HepG2 (cell line): ENCODE results near the gene TMUB1. TPM values are rescaled to one million over a fixed set of nuclear protein-coding genes. Genes with fewer than 3 reads are reported as not detected.

Experiments used
- ARID2 ChIP-seq: sonication (generic); formaldehyde crosslinking; IDR thresholded peaks from 2 replicates; pipeline ENCODE4 v1.8.1; 2022; ENCODE audit warnings: mild to moderate bottlenecking, missing genetic modification reagents, borderline replicate concordance
- CBFB ChIP-seq: sonication (generic); formaldehyde crosslinking; IDR thresholded peaks from 2 replicates; pipeline ENCODE4 v1.4.0; 2020; ENCODE audit warnings: missing genetic modification reagents
- FOXA3 ChIP-seq: IDR thresholded peaks from 2 replicates; pipeline ENCODE4 v1.6.1; 2016; ENCODE audit warnings: missing genetic modification reagents, missing compliant biosample characterization
- IRF2 ChIP-seq: IDR thresholded peaks from 2 replicates; pipeline ENCODE4 v1.6.1; 2018; ENCODE audit warnings: missing genetic modification reagents, missing compliant biosample characterization
- JUND ChIP-seq: sonication (generic); formaldehyde crosslinking; IDR thresholded peaks from 2 replicates; pipeline ENCODE4 v1.8.0; 2022; ENCODE audit warnings: mild to moderate bottlenecking, missing genetic modification reagents
- KAT7 ChIP-seq: IDR thresholded peaks from 2 replicates; pipeline ENCODE4 v1.6.1; 2018; ENCODE audit warnings: borderline replicate concordance, missing compliant biosample characterization
- KLF11 ChIP-seq: IDR thresholded peaks from 2 replicates; pipeline ENCODE4 v1.6.1; 2016; ENCODE audit warnings: missing compliant biosample characterization
- KLF9 ChIP-seq: IDR thresholded peaks from 2 replicates; pipeline ENCODE4 v1.6.1; 2016; ENCODE audit warnings: low read depth
- MAF1 ChIP-seq: sonication (generic); formaldehyde crosslinking; IDR thresholded peaks from 2 replicates; pipeline ENCODE4 v1.5.0; 2020; ENCODE audit warnings: missing genetic modification reagents, borderline replicate concordance
- MEF2D ChIP-seq: sonication (generic); formaldehyde crosslinking; IDR thresholded peaks from 2 replicates; pipeline ENCODE4 v1.5.1; 2020; ENCODE audit warnings: mild to moderate bottlenecking, missing genetic modification reagents
- MEIS2 ChIP-seq: sonication (generic); formaldehyde crosslinking; IDR thresholded peaks from 2 replicates; pipeline ENCODE4 v1.9.0; 2021; ENCODE audit warnings: mild to moderate bottlenecking, missing genetic modification reagents
- MIER3 ChIP-seq: IDR thresholded peaks from 2 replicates; pipeline ENCODE4 v1.6.1; 2016; ENCODE audit warnings: missing compliant biosample characterization, borderline replicate concordance
- PHB2 ChIP-seq: fragments of 450-650 bp; IDR thresholded peaks from 2 replicates; pipeline ENCODE4 v1.6.1; 2018; ENCODE audit not compliant: partially characterized antibody
- PRMT3 ChIP-seq: sonication (generic); formaldehyde crosslinking; IDR thresholded peaks from 2 replicates; pipeline ENCODE4 v1.8.1; 2022; ENCODE audit warnings: low read depth, mild to moderate bottlenecking, moderate library complexity, missing genetic modification reagents, borderline replicate concordance
- THAP11 ChIP-seq: IDR thresholded peaks from 2 replicates; pipeline ENCODE4 v1.6.1; 2016; ENCODE audit warnings: missing biosample characterization, missing genetic modification reagents
- ZBTB7A ChIP-seq: sonication (generic); formaldehyde crosslinking; IDR thresholded peaks from 2 replicates; pipeline ENCODE4 v1.8.0; 2022; ENCODE audit warnings: mild to moderate bottlenecking, missing genetic modification reagents
- ZIK1 ChIP-seq: sonication (generic); formaldehyde crosslinking; IDR thresholded peaks from 2 replicates; pipeline ENCODE4 v1.5.0; 2020; ENCODE audit warnings: mild to moderate bottlenecking, low read depth, missing genetic modification reagents, borderline replicate concordance
- ZNF101 ChIP-seq: sonication (generic); formaldehyde crosslinking; IDR thresholded peaks from 2 replicates; pipeline ENCODE4 v1.4.0; 2020; ENCODE audit warnings: mild to moderate bottlenecking, low read depth, missing genetic modification reagents, borderline replicate concordance
- ZNF24 ChIP-seq: fragments of 450-650 bp; IDR thresholded peaks from 2 replicates; pipeline ENCODE4 v1.6.1; 2017; ENCODE audit warnings: antibody characterized with exemption, mild to moderate bottlenecking
- ZNF761 ChIP-seq: sonication (generic); formaldehyde crosslinking; conservative IDR thresholded peaks from 2 replicates; pipeline ENCODE4 v1.4.0; 2020; ENCODE audit warnings: mild to moderate bottlenecking, missing genetic modification reagents
- ZNF841 ChIP-seq: sonication (generic); formaldehyde crosslinking; IDR thresholded peaks from 2 replicates; pipeline ENCODE4 v1.8.1; 2023; ENCODE audit warnings: missing genetic modification reagents, borderline replicate concordance
- ZSCAN30 ChIP-seq: sonication (generic); formaldehyde crosslinking; IDR thresholded peaks from 2 replicates; pipeline ENCODE4 v1.5.0; 2020; ENCODE audit warnings: mild to moderate bottlenecking, missing genetic modification reagents
- polyA plus RNA-seq, 8 experiments: library from polyadenylated mRNA; depleted of rRNA in 3 of 8; stranded (reverse) in 7 of 8; unstranded in 1 of 8; fragments of >200 nt; fragmentation: Illumina TruSeq in 4 of 8; extraction: Trizol in 4 of 8; gene quantifications; 2 replicates each; pipeline versions ENCODE4 v1.2.1 to v1.2.3, GENCODE V29; 2011 to 2016; ENCODE audit warnings: low read depth in 4 of 8, missing spikeins in 1 of 8, mixed read lengths in 1 of 8; ENCODE audit not compliant: insufficient read depth in 1 of 8
- total RNA-seq, 5 experiments: library from RNA; depleted of rRNA; stranded (reverse); fragments of >200 nt; fragmentation: Illumina TruSeq; extraction: Trizol; gene quantifications; 2 replicates each; pipeline ENCODE4 v1.2.3, GENCODE V29; 2016; ENCODE audit warnings: low read depth in 1 of 5
- TF ChIP-seq, protein P1 (sequence below): sonication (generic); formaldehyde crosslinking; IDR thresholded peaks from 2 replicates; pipeline ENCODE4 v1.4.0; 2020; ENCODE audit warnings: mild to moderate bottlenecking, low read depth, missing genetic modification reagents
- TF ChIP-seq, protein P2 (sequence below): sonication (generic); formaldehyde crosslinking; IDR thresholded peaks from 2 replicates; pipeline ENCODE4 v1.4.0; 2020; ENCODE audit warnings: missing genetic modification reagents
- TF ChIP-seq, protein P3 (sequence below), 2 experiments: fragments of 450-650 bp in 1 of 2; sonication (generic) in 1 of 2; formaldehyde crosslinking; IDR thresholded peaks; 2 replicates each; pipeline versions ENCODE4 v1.5.0 to v1.8.0; 2020 to 2022; ENCODE audit warnings: mild to moderate bottlenecking in 1 of 2, missing genetic modification reagents in 1 of 2
- TF ChIP-seq, protein P4 (sequence below): sonication (generic); formaldehyde crosslinking; IDR thresholded peaks from 2 replicates; pipeline ENCODE4 v1.8.1; 2023; ENCODE audit warnings: mild to moderate bottlenecking, missing genetic modification reagents

TMUB1 gene
- total and polyA plus RNA-seq, 2 of the 13 experiments (the other 11 are each of a cell fraction or from before 2014, with no cell fraction given): 44.8 to 51.6 TPM

DNA sequence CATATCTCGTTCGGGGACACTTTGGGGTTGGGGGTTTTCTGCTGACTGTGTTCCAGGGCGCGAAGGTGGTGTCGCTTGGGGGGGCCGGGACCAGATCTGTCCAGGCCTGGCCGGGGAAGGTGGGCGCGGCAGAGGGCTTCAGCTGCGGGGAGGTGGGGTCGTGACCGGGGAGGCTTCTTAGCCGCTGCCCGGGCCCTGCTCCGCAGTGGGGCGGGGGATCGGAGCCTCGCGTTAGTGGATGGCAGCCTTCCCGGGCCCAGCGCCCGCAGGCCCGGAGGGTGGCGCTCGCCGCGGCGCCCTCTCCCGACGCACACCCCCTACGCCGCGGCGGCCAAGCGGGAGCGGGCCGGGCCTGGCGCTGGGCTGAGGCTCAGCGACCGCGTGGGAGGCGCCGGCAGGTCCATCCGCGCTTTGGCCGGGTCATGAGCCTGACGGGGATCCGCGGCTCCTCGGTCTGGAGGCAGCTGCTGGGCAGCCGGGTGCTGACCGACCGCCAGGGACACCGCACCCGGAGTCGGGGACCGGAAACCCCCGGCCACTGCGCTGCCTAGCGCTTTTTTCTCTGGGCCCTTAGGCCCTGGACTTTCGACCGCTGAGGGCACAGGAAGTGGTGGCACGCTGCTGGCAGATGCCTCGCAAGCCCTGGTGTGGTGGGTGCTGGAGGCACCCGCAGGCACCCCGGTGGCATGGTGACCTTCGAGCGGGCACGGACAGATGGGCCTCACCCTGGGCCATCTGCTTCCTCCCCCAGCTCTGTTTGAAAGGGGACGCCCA lies 4.1 kb upstream of the TMUB1 start (continued):
- TF ChIP-seq JUND: no peak
- TF ChIP-seq ZNF841 (CRISPR knock-in tag): no peak; the same call in 1 of the 2 replicates
- TF ChIP-seq, protein P1, sequence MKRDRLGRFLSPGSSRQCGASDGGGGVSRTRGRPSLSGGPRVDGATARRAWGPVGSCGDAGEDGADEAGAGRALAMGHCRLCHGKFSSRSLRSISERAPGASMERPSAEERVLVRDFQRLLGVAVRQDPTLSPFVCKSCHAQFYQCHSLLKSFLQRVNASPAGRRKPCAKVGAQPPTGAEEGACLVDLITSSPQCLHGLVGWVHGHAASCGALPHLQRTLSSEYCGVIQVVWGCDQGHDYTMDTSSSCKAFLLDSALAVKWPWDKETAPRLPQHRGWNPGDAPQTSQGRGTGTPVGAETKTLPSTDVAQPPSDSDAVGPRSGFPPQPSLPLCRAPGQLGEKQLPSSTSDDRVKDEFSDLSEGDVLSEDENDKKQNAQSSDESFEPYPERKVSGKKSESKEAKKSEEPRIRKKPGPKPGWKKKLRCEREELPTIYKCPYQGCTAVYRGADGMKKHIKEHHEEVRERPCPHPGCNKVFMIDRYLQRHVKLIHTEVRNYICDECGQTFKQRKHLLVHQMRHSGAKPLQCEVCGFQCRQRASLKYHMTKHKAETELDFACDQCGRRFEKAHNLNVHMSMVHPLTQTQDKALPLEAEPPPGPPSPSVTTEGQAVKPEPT (CRISPR knock-in tag): no peak
- peak; percentile 55 for TF ChIP-seq IRF2
- no peak for TF ChIP-seq KLF11 (CRISPR knock-in tag)
- TF ChIP-seq MEIS2 (CRISPR knock-in tag): peak; percentile 56; the same call in 1 of the 2 replicates
- TF ChIP-seq FOXA3 (CRISPR knock-in tag): 0 out of 2 replicates have a peak, but pooled peaks have one; percentile 3
- TF ChIP-seq MEF2D (CRISPR knock-in tag): no peak
- no peak for TF ChIP-seq ZIK1
- TF ChIP-seq ZSCAN30 (CRISPR knock-in tag): no peak
- peak; percentile 58 for TF ChIP-seq THAP11 (CRISPR knock-in tag)
- TF ChIP-seq PHB2: no peak
- TF ChIP-seq ZNF24: no peak
- TF ChIP-seq ARID2 (CRISPR knock-in tag): no peak
- peak; percentile 86 for TF ChIP-seq KAT7
- TF ChIP-seq CBFB (CRISPR knock-in tag): 0 out of 2 replicates have a peak, but pooled peaks have one; percentile 9
- TF ChIP-seq, protein P2, sequence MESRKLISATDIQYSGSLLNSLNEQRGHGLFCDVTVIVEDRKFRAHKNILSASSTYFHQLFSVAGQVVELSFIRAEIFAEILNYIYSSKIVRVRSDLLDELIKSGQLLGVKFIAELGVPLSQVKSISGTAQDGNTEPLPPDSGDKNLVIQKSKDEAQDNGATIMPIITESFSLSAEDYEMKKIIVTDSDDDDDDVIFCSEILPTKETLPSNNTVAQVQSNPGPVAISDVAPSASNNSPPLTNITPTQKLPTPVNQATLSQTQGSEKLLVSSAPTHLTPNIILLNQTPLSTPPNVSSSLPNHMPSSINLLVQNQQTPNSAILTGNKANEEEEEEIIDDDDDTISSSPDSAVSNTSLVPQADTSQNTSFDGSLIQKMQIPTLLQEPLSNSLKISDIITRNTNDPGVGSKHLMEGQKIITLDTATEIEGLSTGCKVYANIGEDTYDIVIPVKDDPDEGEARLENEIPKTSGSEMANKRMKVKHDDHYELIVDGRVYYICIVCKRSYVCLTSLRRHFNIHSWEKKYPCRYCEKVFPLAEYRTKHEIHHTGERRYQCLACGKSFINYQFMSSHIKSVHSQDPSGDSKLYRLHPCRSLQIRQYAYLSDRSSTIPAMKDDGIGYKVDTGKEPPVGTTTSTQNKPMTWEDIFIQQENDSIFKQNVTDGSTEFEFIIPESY: 0 out of 2 replicates have a peak, but pooled peaks have one; percentile 10
- peak; percentile 26; the same call in 1 of the 2 replicates for TF ChIP-seq ZBTB7A (CRISPR knock-in tag)
- 0 out of 2 replicates have a peak, but pooled peaks have one; percentile 55 for TF ChIP-seq MAF1 (CRISPR knock-in tag)
- TF ChIP-seq KLF9 (CRISPR knock-in tag): no peak
- TF ChIP-seq ZNF101: no peak
- TF ChIP-seq, protein P3, sequence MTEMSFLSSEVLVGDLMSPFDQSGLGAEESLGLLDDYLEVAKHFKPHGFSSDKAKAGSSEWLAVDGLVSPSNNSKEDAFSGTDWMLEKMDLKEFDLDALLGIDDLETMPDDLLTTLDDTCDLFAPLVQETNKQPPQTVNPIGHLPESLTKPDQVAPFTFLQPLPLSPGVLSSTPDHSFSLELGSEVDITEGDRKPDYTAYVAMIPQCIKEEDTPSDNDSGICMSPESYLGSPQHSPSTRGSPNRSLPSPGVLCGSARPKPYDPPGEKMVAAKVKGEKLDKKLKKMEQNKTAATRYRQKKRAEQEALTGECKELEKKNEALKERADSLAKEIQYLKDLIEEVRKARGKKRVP (CRISPR knock-in tag; IDR thresholded peaks at IDR 0.05): no peak
- TF ChIP-seq PRMT3: 0 out of 2 replicates have a peak, but pooled peaks have one; percentile 78
- TF ChIP-seq, protein P4, sequence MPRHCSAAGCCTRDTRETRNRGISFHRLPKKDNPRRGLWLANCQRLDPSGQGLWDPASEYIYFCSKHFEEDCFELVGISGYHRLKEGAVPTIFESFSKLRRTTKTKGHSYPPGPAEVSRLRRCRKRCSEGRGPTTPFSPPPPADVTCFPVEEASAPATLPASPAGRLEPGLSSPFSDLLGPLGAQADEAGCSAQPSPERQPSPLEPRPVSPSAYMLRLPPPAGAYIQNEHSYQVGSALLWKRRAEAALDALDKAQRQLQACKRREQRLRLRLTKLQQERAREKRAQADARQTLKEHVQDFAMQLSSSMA (CRISPR knock-in tag): no peak; the same call in 1 of the 2 replicates
- TF ChIP-seq ZNF761 (CRISPR knock-in tag): 0 out of 2 replicates have a peak, but pooled peaks have one; percentile 54
- TF ChIP-seq MIER3 (CRISPR knock-in tag): no peak
